Type B pancreatic cell (in vitro differentiated cells): ENCODE data around the gene LSS. TPM values are rescaled to one million over a fixed set of nuclear protein-coding genes. Genes with fewer than 3 reads are reported as not detected.

ENCODE experiments used
- DNase-seq: peaks from one replicate; pipeline ENCODE4 v3.0.0; 2021; ENCODE audit warnings: mixed read lengths; ENCODE audit not compliant: unreplicated experiment; ENCODE audit errors: extremely low spot score
- H3K27ac Mint-ChIP-seq: 2 replicates; pipeline ENCODE4 v1.8.0; 2021; ENCODE audit warnings: mild to moderate bottlenecking, mixed read lengths
- H3K27me3 Mint-ChIP-seq: 2 replicates; pipeline ENCODE4 v1.8.0; 2021; ENCODE audit warnings: mixed read lengths
- H3K36me3 Mint-ChIP-seq: 2 replicates; pipeline ENCODE4 v1.8.0; 2021; ENCODE audit warnings: mixed read lengths
- H3K4me1 Mint-ChIP-seq: one replicate; pipeline ENCODE4 v1.8.0; 2021; ENCODE audit warnings: mixed read lengths; ENCODE audit not compliant: unreplicated experiment
- H3K4me3 Mint-ChIP-seq: 2 replicates; pipeline ENCODE4 v1.8.0; 2021; ENCODE audit warnings: mild to moderate bottlenecking, mixed read lengths
- H3K9me3 Mint-ChIP-seq: 2 replicates; pipeline ENCODE4 v1.8.0; 2021; ENCODE audit warnings: mixed read lengths
- total RNA-seq: library from RNA; stranded (reverse); gene quantifications from 2 replicates; pipeline ENCODE4 v1.2.1, GENCODE V29; 2021; ENCODE audit warnings: low replicate concordance
- TF ChIP-seq, protein P1 (sequence below): fragments of 200-600 bp; sonication (generic); conservative IDR thresholded peaks from 2 replicates; pipeline ENCODE4 v1.5.0; 2021; ENCODE audit warnings: antibody characterized with exemption, mild to moderate bottlenecking

Gene LSS
- total RNA-seq, 1 donor from 2014 or later, result 70.2 TPM

DNA sequence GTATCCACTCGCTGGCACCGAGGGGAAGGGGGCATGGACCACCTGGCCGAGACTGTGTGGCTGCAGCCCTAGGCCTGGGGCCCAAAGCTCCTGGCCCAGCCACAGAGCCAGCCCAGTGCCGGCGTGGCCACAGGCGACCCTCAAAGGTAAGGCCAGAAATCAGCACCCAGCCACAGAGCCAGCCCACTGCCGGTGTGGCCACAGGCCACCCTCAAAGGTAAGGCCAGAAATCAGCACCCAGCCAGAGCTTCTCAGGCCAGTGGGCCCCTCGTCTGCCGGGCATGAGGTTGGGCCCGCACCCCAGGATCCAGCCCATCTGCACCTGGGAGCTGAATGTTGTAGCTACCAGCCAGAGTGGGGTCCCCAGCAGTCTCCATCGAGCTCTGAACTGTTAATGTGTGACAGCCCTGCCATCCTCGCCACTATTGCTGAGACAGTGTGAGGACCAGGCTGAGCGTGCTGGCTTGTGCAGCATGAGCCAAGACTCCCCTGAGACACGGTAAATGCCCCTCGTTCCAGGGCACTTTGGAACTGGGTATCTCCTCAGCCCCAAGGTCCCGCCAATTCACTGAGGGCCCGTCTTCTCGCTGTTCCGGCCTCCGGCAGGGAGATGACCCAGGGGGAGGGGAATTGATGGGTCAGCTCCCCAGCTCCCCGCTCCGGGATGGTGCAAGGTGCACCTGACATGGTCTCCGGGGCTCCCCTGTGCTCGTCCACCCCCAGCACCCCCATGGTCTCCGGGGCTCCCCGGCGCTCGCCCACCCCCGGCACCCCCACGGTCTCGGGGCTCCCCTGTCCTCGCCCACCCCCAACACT is 68.5 kb downstream of the LSS start:
- H3K27me3 Mint-ChIP-seq, result no peaks in the 10 kb centered on the region
- H3K36me3 Mint-ChIP-seq, result peaks cover 13% of the 10 kb centered on the region
- H3K4me3 Mint-ChIP-seq, result no peak overlapping the region
- H3K9me3 Mint-ChIP-seq, result no peaks in the 10 kb centered on the region
- H3K27ac Mint-ChIP-seq, result no peak overlapping the region
- no peak for DNase-seq
- no peaks in the 10 kb centered on the region for H3K4me1 Mint-ChIP-seq
- TF ChIP-seq, protein P1, sequence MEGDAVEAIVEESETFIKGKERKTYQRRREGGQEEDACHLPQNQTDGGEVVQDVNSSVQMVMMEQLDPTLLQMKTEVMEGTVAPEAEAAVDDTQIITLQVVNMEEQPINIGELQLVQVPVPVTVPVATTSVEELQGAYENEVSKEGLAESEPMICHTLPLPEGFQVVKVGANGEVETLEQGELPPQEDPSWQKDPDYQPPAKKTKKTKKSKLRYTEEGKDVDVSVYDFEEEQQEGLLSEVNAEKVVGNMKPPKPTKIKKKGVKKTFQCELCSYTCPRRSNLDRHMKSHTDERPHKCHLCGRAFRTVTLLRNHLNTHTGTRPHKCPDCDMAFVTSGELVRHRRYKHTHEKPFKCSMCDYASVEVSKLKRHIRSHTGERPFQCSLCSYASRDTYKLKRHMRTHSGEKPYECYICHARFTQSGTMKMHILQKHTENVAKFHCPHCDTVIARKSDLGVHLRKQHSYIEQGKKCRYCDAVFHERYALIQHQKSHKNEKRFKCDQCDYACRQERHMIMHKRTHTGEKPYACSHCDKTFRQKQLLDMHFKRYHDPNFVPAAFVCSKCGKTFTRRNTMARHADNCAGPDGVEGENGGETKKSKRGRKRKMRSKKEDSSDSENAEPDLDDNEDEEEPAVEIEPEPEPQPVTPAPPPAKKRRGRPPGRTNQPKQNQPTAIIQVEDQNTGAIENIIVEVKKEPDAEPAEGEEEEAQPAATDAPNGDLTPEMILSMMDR, result no peak

DNA sequence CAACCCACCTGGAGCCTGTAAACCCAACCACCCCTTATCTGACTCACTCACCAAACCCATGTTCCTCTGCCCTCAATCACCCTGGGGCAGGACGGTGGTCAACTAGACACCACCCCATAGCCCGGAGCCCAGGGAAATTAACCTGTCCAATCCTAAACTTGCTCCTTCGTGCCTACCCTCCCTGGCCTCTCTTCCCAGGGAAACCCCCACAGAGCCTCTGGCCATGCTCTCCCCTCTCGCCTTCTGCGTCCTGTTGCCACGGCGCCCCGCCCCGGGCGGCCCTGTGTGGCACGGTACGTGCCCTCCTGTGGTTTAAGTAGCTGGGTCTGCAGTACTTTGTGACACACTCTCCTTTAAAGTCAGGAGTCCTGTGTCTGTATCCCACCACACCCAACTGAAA is 69.2 kb downstream of the LSS start:
- TF ChIP-seq, protein P1, result no peak
- H3K27ac Mint-ChIP-seq, result no peak overlapping the region

GRCh38 chr21:46158666-46159300 is 69.8 kb downstream of the LSS start:
- Mint-ChIP-seq H3K4me3 (no peak overlapping the region), H3K36me3 (peaks cover 10% of the 10 kb centered on the region), H3K27me3 (no peaks in the 10 kb centered on the region), H3K4me1 (no peaks in the 10 kb centered on the region), H3K9me3 (no peaks in the 10 kb centered on the region), H3K27ac (no peak overlapping the region)
- no peak for DNase-seq
- TF ChIP-seq, protein P1, result no peak

More for the DNA sequence above, 69.2 kb downstream of the LSS start:
- Mint-ChIP-seq H3K36me3 (peaks cover 10% of the 10 kb centered on the region), H3K9me3 (no peaks in the 10 kb centered on the region), H3K27me3 (no peaks in the 10 kb centered on the region), H3K4me1 (no peaks in the 10 kb centered on the region), H3K4me3 (no peak overlapping the region)
- no peak for DNase-seq

- DNase-seq, result no peak
- TF ChIP-seq, protein P1, result no peak
- Mint-ChIP-seq H3K9me3 (no peaks in the 10 kb centered on the region), H3K36me3 (peaks cover 3% of the 10 kb centered on the region), H3K27me3 (no peaks in the 10 kb centered on the region), H3K27ac (no peak overlapping the region), H3K4me3 (no peak overlapping the region), H3K4me1 (no peaks in the 10 kb centered on the region)
Observed at GRCh38 chr21:46157987-46158451, 70.6 kb downstream of the LSS start.

DNA sequence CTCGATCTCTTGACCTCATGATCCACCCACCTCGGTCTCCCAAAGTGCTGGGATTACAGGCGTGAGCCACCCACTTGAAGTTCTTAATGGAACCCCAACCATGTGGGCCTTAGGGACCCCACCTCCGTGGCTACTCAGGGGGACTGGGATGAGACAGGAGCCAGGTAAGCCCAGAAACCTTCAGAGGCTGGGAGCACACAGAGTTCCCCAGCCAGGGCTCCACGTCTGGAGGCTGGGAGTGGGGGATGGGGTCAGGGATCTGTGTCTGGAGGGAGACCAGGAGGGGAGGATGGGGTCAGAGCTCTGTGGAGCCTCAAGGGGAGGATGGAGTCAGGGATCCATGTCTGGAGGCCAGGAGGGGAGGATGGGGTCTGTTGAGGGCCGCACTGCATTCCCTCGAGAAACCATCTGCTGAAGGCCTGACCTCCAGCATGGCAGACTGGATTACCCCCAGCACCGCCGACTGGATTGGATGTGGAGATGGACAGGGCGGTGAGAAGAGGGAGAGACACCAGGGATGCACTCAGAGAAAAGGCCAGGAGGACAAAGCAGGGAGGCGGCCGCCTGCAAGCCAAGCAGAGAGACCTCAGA is 71.1 kb downstream of the LSS start:
- H3K27ac Mint-ChIP-seq, result no peak overlapping the region
- H3K27me3 Mint-ChIP-seq, result no peaks in the 10 kb centered on the region
- H3K36me3 Mint-ChIP-seq, result no peaks in the 10 kb centered on the region
- no peak overlapping the region for H3K4me3 Mint-ChIP-seq
- H3K4me1 Mint-ChIP-seq, result no peaks in the 10 kb centered on the region
- TF ChIP-seq, protein P1, result no peak
- H3K9me3 Mint-ChIP-seq, result no peaks in the 10 kb centered on the region
- no peak for DNase-seq
